Breast epithelium (tissue), 4 donors: ENCODE results near the gene LMBR1. TPM values are rescaled to one million over a fixed set of nuclear protein-coding genes. Genes with fewer than 3 reads are reported as not detected.
"Not testable (repeated sequence)": the region's sequence is repeated elsewhere in the genome, so short reads cannot be mapped to it uniquely, and the experiment has no call there.

Experiments
- DNase-seq, 2 donors: peaks; one replicate each; pipeline ENCODE4 v3.0.0-alpha.2; 2019; ENCODE audit warnings: low spot score in 2 of 2
- H3K27ac ChIP-seq, 2 donors: fragments of 200-600 bp; sonication (generic) in 1 of 2; one replicate each; pipeline ENCODE4 v1.5.1; 2016 to 2019; ENCODE audit warnings: mild to moderate bottlenecking in 1 of 2
- H3K27me3 ChIP-seq, 2 donors: fragments of 200-600 bp; sonication (generic) in 1 of 2; one replicate each; pipeline versions ENCODE4 v1.5.1 to v1.6.0; 2017 to 2019; ENCODE audit warnings: control low read depth in 1 of 2, mild to moderate bottlenecking in 1 of 2
- H3K36me3 ChIP-seq: fragments of 200-600 bp; one replicate; pipeline ENCODE4 v1.5.1; 2019
- H3K4me1 ChIP-seq, 2 donors: fragments of 200-600 bp; sonication (generic); one replicate each; pipeline ENCODE4 v1.5.1; 2016 to 2019; ENCODE audit warnings: control low read depth in 1 of 2
- H3K4me3 ChIP-seq, 3 donors: fragments of 200-600 bp; sonication (generic); 1 replicate in 2 of 3; 2 replicates in 1 of 3; pipeline ENCODE4 v1.5.1; 2016 to 2019; ENCODE audit warnings: mild to moderate bottlenecking in 3 of 3, moderate library complexity in 2 of 3
- H3K9me3 ChIP-seq, 2 donors: fragments of 200-600 bp; sonication (generic) in 1 of 2; one replicate each; pipeline ENCODE4 v1.5.1; 2016 to 2019; ENCODE audit warnings: control low read depth in 1 of 2
- CTCF ChIP-seq, 3 donors: fragments of 450-650 bp; IDR thresholded peaks; one replicate each; pipeline ENCODE4 v1.5.1; 2016 to 2017; ENCODE audit warnings: antibody characterized with exemption in 3 of 3, mild to moderate bottlenecking in 3 of 3, moderate library complexity in 3 of 3
- POLR2A ChIP-seq: fragments of 450-650 bp; IDR thresholded peaks from one replicate; pipeline ENCODE4 v1.6.1; 2016; ENCODE audit warnings: antibody characterized with exemption, mild to moderate bottlenecking, moderate library complexity
- POLR2AphosphoS5 ChIP-seq, 3 donors: sonication (generic); formaldehyde crosslinking; IDR thresholded peaks; one replicate each; pipeline ENCODE4 v1.6.1; 2017; ENCODE audit warnings: antibody characterized with exemption in 3 of 3
- intact Hi-C: fragments of 100-400 bp; cut with DNase I; formaldehyde crosslinking; loops from one replicate; pipeline ENCODE4 v1.15.1; 2023; ENCODE audit warnings: low total_unique reads
- total RNA-seq, 3 donors: library from RNA; depleted of rRNA; stranded (reverse); fragments of >200 nt; gene quantifications; one replicate each; pipeline ENCODE4 v1.1.0, GENCODE V29; 2016

Gene LMBR1
- total RNA-seq, 3 donors from 2014 or later = 69.0 to 90.6 (median 88.8) TPM

GRCh38 chr7:156811706-156812105 is 81.3 kb downstream of the LMBR1 start:
- H3K27ac ChIP-seq = no peak overlapping the region
- H3K4me1 ChIP-seq = no peaks in the 10 kb centered on the region
- H3K36me3 ChIP-seq = no peaks in the 10 kb centered on the region
- H3K9me3 ChIP-seq = no peaks in the 10 kb centered on the region
- DNase-seq = no peak
- H3K27me3 ChIP-seq = no peaks in the 10 kb centered on the region
- intact Hi-C loops = no loop called here
- no peak overlapping the region for H3K4me3 ChIP-seq
- TF ChIP-seq POLR2AphosphoS5 (IDR thresholded peaks at IDR 0.05) = no peak
- no peak for TF ChIP-seq CTCF (IDR thresholded peaks at IDR 0.05)
- no peak for TF ChIP-seq POLR2A

GRCh38 chr7:156803656-156804055 is 89.3 kb downstream of the LMBR1 start:
- DNase-seq, H3K27ac ChIP-seq, H3K27me3 ChIP-seq, intact Hi-C loops, H3K36me3 ChIP-seq, H3K4me1 ChIP-seq, H3K4me3 ChIP-seq, H3K9me3 ChIP-seq: not testable (repeated sequence)

- Histone ChIP-seq H3K27me3 (no peaks in the 10 kb centered on the region), H3K4me3 (no peak overlapping the region), H3K9me3 (no peaks in the 10 kb centered on the region), H3K27ac (no peak overlapping the region), H3K36me3 (no peaks in the 10 kb centered on the region), H3K4me1 (no peaks in the 10 kb centered on the region)
- TF ChIP-seq POLR2A = no peak
- no peak for TF ChIP-seq POLR2AphosphoS5 (IDR thresholded peaks at IDR 0.05)
- TF ChIP-seq CTCF (IDR thresholded peaks at IDR 0.05) = no peak
- no peak for DNase-seq
- intact Hi-C loops = no loop called here
Observed at GRCh38 chr7:156802214-156802613, 90.8 kb downstream of the LMBR1 start.

GRCh38 chr7:156795415-156795814 is 97.6 kb downstream of the LMBR1 start:
- no peaks in the 10 kb centered on the region for H3K4me1 ChIP-seq
- no peaks in the 10 kb centered on the region for H3K9me3 ChIP-seq
- H3K4me3 ChIP-seq = no peak overlapping the region
- no peak overlapping the region for H3K27ac ChIP-seq
- no peaks in the 10 kb centered on the region for H3K36me3 ChIP-seq
- no peaks in the 10 kb centered on the region for H3K27me3 ChIP-seq
- TF ChIP-seq POLR2A (no peak), CTCF (IDR thresholded peaks at IDR 0.05) (no peak), POLR2AphosphoS5 (IDR thresholded peaks at IDR 0.05) (no peak)
- DNase-seq = no peak
- intact Hi-C loops = no loop called here

GRCh38 chr7:156793334-156793733 is 99.6 kb downstream of the LMBR1 start:
- Histone ChIP-seq H3K36me3 (no peaks in the 10 kb centered on the region), H3K4me1 (no peaks in the 10 kb centered on the region), H3K27ac (no peak overlapping the region), H3K4me3 (no peak overlapping the region), H3K27me3 (no peaks in the 10 kb centered on the region), H3K9me3 (no peaks in the 10 kb centered on the region)
- no peak for DNase-seq
- no peak for TF ChIP-seq POLR2A
- no peak for TF ChIP-seq CTCF (IDR thresholded peaks at IDR 0.05)
- no peak for TF ChIP-seq POLR2AphosphoS5 (IDR thresholded peaks at IDR 0.05)
- intact Hi-C loops = no loop called here

GRCh38 chr7:156792611-156793010 is 100.4 kb downstream of the LMBR1 start:
- H3K9me3 ChIP-seq = no peaks in the 10 kb centered on the region
- DNase-seq = no peak
- H3K27me3 ChIP-seq = no peaks in the 10 kb centered on the region
- H3K4me1 ChIP-seq = no peaks in the 10 kb centered on the region
- H3K4me3 ChIP-seq = no peak overlapping the region
- no peaks in the 10 kb centered on the region for H3K36me3 ChIP-seq
- no peak overlapping the region for H3K27ac ChIP-seq
- intact Hi-C loops = no loop called here
- TF ChIP-seq POLR2AphosphoS5 (IDR thresholded peaks at IDR 0.05) (no peak), POLR2A (no peak), CTCF (IDR thresholded peaks at IDR 0.05) (no peak)
